ENCODE measurements around the gene ATP6V1G1.

ATP6V1G1 gene

DNA sequence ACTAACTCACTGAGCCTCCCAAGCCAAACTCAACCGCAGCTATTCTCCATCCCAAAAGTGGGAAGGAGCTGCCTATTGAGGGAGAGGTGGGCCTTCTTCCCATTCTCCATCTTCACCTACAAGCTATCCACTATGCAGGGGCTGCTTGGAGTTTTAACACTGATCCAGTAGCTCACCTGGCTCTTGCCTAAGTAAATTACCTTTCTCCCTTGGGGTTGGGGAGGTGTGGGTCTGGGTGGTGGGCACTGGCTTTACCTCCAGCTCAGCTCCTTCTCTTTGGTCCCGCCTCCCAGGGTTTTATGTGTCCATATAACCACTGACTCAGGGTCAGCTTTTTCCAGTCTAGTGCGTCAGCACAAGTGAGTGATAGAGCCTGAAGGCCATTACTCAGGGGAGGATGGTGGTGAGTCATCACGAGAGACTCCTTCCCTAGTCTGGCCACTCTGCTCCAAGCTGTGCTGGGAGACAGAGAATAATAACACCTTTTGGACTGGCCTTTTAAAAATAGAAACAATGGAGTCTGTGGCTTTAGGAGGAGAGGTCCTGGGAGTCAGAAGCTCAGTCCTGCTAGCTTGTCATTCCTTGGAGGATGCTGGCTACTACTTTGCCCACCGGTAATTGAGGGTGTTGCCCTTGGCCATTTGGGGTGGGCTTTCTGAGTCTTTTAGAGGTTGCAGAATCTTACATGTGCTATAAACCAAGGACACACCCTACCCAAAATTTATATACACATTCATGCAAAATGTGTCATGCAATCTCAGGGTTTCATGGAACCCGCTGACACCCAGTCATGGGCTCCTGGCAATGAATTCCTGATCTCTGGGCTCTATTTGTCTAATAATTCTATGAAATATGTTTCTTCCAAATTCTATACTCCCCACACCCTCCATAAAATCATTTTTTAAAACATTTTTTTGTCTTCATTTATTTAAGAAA lies 35.6 kb upstream of the ATP6V1G1 start:
- TF ChIP-seq, protein P1, sequence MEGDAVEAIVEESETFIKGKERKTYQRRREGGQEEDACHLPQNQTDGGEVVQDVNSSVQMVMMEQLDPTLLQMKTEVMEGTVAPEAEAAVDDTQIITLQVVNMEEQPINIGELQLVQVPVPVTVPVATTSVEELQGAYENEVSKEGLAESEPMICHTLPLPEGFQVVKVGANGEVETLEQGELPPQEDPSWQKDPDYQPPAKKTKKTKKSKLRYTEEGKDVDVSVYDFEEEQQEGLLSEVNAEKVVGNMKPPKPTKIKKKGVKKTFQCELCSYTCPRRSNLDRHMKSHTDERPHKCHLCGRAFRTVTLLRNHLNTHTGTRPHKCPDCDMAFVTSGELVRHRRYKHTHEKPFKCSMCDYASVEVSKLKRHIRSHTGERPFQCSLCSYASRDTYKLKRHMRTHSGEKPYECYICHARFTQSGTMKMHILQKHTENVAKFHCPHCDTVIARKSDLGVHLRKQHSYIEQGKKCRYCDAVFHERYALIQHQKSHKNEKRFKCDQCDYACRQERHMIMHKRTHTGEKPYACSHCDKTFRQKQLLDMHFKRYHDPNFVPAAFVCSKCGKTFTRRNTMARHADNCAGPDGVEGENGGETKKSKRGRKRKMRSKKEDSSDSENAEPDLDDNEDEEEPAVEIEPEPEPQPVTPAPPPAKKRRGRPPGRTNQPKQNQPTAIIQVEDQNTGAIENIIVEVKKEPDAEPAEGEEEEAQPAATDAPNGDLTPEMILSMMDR (IDR thresholded peaks at IDR 0.05; ENCODE audit: low read depth, low read length, missing control alignments), result no peak
- H3K4me3 ChIP-seq (ENCODE audit: low read depth, low read length), result no peak overlapping the region
- no peak for DNase-seq (ENCODE audit: low read depth)

- no peak overlapping the region for H3K4me3 ChIP-seq (ENCODE audit: low read depth, low read length)
- TF ChIP-seq, protein P1 (IDR thresholded peaks at IDR 0.05; ENCODE audit: low read depth, low read length, missing control alignments), result no peak
- DNase-seq (ENCODE audit: low read depth), result no peak
These were observed 34.9 kb upstream of the ATP6V1G1 start for GRCh38 chr9:114552706-114553105.

DNA sequence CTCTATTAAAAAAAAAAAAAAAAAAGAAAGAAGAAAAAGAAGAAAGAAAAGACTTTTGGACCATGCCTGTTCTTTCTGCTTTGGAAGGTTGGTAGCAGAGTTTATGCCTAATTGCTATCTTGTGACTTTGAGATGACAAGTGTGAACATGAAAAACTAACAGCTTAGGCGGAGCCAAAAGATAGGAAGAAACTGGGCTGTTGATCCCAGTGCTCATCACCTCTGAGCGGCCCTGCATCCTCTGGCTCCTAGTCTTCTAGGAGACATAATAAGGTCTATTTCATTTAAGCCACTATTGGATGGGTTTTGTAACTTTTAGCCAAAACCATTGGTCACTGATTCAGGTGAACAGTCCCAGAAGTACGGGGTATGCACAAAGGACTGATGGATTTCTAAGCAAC lies 34.4 kb upstream of the ATP6V1G1 start:
- no peak overlapping the region for H3K4me3 ChIP-seq (ENCODE audit: low read depth, low read length)
- no peak for DNase-seq (ENCODE audit: low read depth)
- TF ChIP-seq, protein P1 (IDR thresholded peaks at IDR 0.05; ENCODE audit: low read depth, low read length, missing control alignments), result no peak

DNA sequence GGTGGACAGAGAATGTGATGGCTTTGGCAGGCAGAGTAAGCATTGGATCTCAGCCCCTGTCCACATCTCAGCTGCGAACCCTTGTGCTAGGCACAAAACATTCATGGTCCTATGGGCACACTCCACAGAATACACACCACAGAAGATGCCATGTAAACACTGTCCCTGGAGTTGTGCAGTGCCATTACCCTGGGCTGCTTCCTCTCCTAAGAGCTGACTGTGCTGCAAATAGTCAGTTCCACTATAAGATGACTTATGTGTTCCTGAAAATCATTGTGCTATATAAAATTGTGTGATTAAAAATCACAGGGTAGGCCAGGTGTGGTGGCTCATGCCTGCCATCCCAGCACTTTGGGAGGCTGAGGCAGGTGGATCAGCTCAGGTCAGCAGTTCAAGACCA lies 31.9 kb upstream of the ATP6V1G1 start:
- TF ChIP-seq, protein P1 (IDR thresholded peaks at IDR 0.05; ENCODE audit: low read depth, low read length, missing control alignments), result no peak
- H3K4me3 ChIP-seq (ENCODE audit: low read depth, low read length), result no peak overlapping the region

DNA sequence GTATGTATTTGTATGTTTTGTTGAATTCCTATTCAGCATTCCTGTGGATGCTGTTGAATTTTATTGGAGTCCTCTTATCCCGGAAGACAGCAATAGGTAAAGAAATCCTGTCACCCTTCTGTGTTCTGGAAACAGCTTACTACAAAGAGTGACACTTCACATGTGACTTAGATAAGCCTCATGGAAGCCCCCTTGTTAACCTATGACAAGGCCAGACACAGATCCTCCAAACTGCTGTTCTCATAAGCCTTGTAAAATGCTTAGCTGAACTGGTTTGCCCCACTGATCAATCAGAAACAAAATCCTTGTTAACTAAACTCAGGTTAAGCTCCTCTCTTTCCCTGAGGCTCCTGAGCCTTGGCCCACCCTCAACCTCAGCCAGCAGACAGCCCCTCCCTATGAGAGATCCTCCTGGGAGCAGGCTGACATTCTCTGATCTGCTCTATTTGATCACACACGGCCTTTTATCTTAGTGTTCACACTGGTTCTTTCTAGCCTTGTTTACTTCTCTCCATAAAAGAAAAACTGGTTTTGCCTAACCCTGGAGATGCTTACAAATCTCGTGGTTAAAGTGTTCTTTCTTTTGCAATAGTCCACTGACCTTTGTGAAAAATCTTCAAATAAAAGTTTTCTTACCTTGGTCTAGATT lies 29.4 kb upstream of the ATP6V1G1 start:
- no peak for DNase-seq (ENCODE audit: low read depth)
- TF ChIP-seq, protein P1 (IDR thresholded peaks at IDR 0.05; ENCODE audit: low read depth, low read length, missing control alignments), result no peak
- no peak overlapping the region for H3K4me3 ChIP-seq (ENCODE audit: low read depth, low read length)

More for the DNA sequence above, 31.9 kb upstream of the ATP6V1G1 start:
- no peak for DNase-seq (ENCODE audit: low read depth)

DNA sequence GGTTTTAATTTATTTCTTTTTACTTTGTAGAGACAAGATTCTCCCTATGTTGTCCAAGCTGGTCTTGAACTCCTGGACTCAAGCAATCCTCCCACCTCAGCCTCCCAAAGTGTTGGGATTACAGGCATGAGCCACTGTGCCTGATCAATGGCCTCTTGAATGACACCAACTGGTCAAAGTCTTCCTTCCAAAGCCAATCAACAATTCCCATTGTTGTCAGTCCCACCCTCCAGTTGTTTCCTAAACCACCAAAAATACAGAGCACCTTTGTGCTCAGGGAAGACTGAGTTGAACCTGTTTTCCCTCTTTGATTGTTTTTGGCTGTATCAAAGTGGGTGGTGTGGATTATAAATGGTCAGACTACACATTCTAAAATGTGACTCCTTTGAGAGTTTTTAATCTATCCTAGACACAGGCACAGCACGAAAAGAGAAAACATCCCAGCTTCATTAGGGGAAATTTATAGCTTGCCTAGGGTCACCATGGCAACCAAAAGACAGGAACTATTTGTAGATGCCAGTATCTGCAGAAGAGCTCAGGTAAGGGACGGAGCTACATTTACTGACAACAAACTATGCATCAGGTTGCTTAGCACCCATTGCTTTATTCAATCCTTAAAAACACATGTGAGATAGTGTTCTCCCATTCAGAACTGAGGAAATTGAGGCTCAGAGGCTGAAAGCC lies 27.6 kb upstream of the ATP6V1G1 start:
- no peak for DNase-seq (ENCODE audit: low read depth)
- H3K4me3 ChIP-seq (ENCODE audit: low read depth, low read length), result no peak overlapping the region
- TF ChIP-seq, protein P1 (IDR thresholded peaks at IDR 0.05; ENCODE audit: low read depth, low read length, missing control alignments), result no peak
